ENCODE data around the gene EIF3B. TPM values are rescaled to one million over a fixed set of nuclear protein-coding genes. Genes with fewer than 3 reads are reported as not detected.
A peak's percentile ranks its signal among the peaks of the same experiment; 100 is the strongest.

EIF3B gene
- total and polyA plus RNA-seq, 9 of the 15 experiments (the other 6 are each of a cell fraction or from before 2014, with no cell fraction given) = 25.9 to 494 (median 357) TPM

DNA sequence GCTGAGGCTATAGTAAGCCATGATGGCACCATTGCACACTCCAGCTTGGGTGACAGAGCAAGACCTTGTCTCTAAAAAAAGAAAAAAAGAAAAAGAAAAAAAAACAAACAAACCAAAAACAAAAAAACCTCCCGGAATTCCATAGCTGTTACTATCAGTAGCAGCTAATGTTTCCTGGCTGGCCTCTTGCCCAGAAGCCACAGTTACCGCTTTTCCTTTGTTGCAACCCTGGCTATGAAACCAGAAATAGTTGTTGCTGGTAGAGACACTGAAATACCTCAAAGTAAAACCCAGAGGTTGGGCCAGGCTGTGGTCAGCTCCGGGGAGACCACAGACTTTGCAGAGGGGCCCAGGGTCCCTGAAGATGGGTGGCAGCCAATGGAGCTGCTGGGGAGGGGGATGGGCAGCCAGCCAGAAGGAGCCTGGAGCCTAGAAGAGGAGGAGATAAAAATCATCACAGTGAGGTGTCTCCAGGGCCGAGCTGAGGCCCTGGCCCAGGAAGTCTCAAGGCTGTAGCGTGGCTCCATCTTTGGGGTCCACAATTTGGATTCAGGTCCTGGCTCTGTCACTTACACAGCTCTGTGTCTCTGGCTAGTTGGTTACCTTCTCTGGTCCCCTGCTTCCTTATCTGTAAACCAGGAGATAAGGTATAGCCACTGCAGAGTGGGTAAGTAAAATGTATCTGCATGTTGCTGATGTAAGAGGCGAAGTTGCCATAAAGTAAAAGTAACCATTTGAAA, 45.4 kb downstream of the EIF3B start (continued):
- TF ChIP-seq, protein P1, sequence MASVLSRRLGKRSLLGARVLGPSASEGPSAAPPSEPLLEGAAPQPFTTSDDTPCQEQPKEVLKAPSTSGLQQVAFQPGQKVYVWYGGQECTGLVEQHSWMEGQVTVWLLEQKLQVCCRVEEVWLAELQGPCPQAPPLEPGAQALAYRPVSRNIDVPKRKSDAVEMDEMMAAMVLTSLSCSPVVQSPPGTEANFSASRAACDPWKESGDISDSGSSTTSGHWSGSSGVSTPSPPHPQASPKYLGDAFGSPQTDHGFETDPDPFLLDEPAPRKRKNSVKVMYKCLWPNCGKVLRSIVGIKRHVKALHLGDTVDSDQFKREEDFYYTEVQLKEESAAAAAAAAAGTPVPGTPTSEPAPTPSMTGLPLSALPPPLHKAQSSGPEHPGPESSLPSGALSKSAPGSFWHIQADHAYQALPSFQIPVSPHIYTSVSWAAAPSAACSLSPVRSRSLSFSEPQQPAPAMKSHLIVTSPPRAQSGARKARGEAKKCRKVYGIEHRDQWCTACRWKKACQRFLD (CRISPR knock-in tag; IDR thresholded peaks at IDR 0.05) = no peak; the same call in none of the 2 replicates
- TF ChIP-seq ZNF445 (CRISPR knock-in tag; IDR thresholded peaks at IDR 0.05; ENCODE audit: low read depth) = no peak
- TF ChIP-seq ELF2 (CRISPR knock-in tag; IDR thresholded peaks at IDR 0.05) = no peak
- no peak for TF ChIP-seq HNRNPL (IDR thresholded peaks at IDR 0.05; ENCODE audit: low read depth, low read length)
- TF ChIP-seq, protein P2, sequence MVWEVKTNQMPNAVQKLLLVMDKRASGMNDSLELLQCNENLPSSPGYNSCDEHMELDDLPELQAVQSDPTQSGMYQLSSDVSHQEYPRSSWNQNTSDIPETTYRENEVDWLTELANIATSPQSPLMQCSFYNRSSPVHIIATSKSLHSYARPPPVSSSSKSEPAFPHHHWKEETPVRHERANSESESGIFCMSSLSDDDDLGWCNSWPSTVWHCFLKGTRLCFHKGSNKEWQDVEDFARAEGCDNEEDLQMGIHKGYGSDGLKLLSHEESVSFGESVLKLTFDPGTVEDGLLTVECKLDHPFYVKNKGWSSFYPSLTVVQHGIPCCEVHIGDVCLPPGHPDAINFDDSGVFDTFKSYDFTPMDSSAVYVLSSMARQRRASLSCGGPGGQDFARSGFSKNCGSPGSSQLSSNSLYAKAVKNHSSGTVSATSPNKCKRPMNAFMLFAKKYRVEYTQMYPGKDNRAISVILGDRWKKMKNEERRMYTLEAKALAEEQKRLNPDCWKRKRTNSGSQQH (CRISPR knock-in tag; IDR thresholded peaks at IDR 0.05) = no peak
- peak; percentile 77; the same call in 1 of the 2 replicates for TF ChIP-seq CBX1 (IDR thresholded peaks at IDR 0.05; ENCODE audit: low read depth)
- TF ChIP-seq XRCC4 (IDR thresholded peaks at IDR 0.05; ENCODE audit: extremely low read depth, insufficient read depth, insufficient read length) = no peak
- TF ChIP-seq, protein P3, sequence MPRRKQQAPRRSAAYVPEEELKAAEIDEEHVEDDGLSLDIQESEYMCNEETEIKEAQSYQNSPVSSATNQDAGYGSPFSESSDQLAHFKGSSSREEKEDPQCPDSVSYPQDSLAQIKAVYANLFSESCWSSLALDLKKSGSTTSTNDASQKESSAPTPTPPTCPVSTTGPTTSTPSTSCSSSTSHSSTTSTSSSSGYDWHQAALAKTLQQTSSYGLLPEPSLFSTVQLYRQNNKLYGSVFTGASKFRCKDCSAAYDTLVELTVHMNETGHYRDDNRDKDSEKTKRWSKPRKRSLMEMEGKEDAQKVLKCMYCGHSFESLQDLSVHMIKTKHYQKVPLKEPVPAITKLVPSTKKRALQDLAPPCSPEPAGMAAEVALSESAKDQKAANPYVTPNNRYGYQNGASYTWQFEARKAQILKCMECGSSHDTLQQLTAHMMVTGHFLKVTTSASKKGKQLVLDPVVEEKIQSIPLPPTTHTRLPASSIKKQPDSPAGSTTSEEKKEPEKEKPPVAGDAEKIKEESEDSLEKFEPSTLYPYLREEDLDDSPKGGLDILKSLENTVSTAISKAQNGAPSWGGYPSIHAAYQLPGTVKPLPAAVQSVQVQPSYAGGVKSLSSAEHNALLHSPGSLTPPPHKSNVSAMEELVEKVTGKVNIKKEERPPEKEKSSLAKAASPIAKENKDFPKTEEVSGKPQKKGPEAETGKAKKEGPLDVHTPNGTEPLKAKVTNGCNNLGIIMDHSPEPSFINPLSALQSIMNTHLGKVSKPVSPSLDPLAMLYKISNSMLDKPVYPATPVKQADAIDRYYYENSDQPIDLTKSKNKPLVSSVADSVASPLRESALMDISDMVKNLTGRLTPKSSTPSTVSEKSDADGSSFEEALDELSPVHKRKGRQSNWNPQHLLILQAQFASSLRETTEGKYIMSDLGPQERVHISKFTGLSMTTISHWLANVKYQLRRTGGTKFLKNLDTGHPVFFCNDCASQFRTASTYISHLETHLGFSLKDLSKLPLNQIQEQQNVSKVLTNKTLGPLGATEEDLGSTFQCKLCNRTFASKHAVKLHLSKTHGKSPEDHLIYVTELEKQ (CRISPR knock-in tag; IDR thresholded peaks at IDR 0.05) = no peak
- no peak for TF ChIP-seq NCOA1 (IDR thresholded peaks at IDR 0.05; ENCODE audit: low read depth)
- TF ChIP-seq, protein P4, sequence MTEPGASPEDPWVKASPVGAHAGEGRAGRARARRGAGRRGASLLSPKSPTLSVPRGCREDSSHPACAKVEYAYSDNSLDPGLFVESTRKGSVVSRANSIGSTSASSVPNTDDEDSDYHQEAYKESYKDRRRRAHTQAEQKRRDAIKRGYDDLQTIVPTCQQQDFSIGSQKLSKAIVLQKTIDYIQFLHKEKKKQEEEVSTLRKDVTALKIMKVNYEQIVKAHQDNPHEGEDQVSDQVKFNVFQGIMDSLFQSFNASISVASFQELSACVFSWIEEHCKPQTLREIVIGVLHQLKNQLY (CRISPR knock-in tag; conservative IDR thresholded peaks at IDR 0.05) = no peak
- TF ChIP-seq, protein P5, sequence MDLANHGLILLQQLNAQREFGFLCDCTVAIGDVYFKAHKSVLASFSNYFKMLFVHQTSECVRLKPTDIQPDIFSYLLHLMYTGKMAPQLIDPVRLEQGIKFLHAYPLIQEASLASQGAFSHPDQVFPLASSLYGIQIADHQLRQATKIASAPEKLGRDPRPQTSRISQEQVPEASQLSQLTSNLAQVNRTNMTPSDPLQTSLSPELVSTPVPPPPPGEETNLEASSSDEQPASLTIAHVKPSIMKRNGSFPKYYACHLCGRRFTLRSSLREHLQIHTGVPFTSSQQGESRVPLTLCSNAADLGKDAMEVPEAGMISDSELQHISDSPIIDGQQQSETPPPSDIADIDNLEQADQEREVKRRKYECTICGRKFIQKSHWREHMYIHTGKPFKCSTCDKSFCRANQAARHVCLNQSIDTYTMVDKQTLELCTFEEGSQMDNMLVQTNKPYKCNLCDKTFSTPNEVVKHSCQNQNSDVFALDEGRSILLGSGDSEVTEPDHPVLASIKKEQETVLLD (IDR thresholded peaks at IDR 0.05) = no peak
- no peak for TF ChIP-seq PTBP1 (IDR thresholded peaks at IDR 0.05; ENCODE audit: low read depth, low read length)
- TF ChIP-seq CREM (IDR thresholded peaks at IDR 0.05; ENCODE audit: low read depth) = no peak
- TF ChIP-seq, protein P6, sequence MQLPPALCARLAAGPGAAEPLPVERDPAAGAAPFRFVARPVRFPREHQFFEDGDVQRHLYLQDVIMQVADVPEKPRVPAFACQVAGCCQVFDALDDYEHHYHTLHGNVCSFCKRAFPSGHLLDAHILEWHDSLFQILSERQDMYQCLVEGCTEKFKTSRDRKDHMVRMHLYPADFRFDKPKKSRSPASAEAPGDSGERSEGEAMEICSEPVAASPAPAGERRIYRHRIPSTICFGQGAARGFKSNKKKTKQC (CRISPR knock-in tag; IDR thresholded peaks at IDR 0.05) = no peak
- TF ChIP-seq, protein P7, sequence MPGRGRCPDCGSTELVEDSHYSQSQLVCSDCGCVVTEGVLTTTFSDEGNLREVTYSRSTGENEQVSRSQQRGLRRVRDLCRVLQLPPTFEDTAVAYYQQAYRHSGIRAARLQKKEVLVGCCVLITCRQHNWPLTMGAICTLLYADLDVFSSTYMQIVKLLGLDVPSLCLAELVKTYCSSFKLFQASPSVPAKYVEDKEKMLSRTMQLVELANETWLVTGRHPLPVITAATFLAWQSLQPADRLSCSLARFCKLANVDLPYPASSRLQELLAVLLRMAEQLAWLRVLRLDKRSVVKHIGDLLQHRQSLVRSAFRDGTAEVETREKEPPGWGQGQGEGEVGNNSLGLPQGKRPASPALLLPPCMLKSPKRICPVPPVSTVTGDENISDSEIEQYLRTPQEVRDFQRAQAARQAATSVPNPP (IDR thresholded peaks at IDR 0.05; ENCODE audit: borderline replicate concordance, insufficient read depth, insufficient read length) = no peak
- no peak for TF ChIP-seq MCM7 (IDR thresholded peaks at IDR 0.05)
- no peak for TF ChIP-seq ILK (tag; IDR thresholded peaks at IDR 0.05; ENCODE audit: borderline replicate concordance, low read depth)

Measured in K562 (cell line).